ENCODE data around the gene ITFG2. TPM values are rescaled to one million over a fixed set of nuclear protein-coding genes. Genes with fewer than 3 reads are reported as not detected.
A peak's percentile ranks its signal among the peaks of the same experiment; 100 is the strongest.

Gene ITFG2
- total and polyA plus RNA-seq, 9 of the 15 experiments (the other 6 are each of a cell fraction or from before 2014, with no cell fraction given) = 15.0 to 22.8 (median 19.4) TPM

DNA sequence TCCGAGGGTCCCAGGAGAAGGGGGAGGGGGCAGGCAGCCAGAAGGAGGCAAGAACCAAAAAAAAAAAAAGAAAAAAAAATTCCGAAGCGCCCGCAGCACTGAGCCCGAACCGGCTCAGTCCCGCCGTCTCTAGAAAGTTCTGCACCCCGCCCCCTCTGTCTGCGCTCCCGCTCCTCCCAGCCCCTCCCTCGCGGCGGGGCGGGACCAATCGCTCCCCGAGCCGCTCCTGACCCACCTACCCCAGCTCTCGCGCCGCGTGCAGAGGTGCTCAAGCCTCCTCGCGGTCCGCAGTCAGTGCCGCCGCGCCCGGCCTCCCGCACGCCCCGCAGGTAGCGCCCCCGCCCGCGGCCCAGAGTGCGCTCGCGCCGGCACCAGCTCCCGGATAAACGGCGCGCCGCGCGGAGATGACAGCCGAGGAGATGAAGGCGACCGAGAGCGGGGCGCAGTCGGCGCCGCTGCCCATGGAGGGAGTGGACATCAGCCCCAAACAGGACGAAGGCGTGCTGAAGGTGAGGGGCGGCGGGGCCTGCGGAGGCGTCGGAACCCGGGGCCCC, 17.7 kb upstream of the ITFG2 start, which contains the start of gene FKBP4 (continued):
- TF ChIP-seq, protein P1, sequence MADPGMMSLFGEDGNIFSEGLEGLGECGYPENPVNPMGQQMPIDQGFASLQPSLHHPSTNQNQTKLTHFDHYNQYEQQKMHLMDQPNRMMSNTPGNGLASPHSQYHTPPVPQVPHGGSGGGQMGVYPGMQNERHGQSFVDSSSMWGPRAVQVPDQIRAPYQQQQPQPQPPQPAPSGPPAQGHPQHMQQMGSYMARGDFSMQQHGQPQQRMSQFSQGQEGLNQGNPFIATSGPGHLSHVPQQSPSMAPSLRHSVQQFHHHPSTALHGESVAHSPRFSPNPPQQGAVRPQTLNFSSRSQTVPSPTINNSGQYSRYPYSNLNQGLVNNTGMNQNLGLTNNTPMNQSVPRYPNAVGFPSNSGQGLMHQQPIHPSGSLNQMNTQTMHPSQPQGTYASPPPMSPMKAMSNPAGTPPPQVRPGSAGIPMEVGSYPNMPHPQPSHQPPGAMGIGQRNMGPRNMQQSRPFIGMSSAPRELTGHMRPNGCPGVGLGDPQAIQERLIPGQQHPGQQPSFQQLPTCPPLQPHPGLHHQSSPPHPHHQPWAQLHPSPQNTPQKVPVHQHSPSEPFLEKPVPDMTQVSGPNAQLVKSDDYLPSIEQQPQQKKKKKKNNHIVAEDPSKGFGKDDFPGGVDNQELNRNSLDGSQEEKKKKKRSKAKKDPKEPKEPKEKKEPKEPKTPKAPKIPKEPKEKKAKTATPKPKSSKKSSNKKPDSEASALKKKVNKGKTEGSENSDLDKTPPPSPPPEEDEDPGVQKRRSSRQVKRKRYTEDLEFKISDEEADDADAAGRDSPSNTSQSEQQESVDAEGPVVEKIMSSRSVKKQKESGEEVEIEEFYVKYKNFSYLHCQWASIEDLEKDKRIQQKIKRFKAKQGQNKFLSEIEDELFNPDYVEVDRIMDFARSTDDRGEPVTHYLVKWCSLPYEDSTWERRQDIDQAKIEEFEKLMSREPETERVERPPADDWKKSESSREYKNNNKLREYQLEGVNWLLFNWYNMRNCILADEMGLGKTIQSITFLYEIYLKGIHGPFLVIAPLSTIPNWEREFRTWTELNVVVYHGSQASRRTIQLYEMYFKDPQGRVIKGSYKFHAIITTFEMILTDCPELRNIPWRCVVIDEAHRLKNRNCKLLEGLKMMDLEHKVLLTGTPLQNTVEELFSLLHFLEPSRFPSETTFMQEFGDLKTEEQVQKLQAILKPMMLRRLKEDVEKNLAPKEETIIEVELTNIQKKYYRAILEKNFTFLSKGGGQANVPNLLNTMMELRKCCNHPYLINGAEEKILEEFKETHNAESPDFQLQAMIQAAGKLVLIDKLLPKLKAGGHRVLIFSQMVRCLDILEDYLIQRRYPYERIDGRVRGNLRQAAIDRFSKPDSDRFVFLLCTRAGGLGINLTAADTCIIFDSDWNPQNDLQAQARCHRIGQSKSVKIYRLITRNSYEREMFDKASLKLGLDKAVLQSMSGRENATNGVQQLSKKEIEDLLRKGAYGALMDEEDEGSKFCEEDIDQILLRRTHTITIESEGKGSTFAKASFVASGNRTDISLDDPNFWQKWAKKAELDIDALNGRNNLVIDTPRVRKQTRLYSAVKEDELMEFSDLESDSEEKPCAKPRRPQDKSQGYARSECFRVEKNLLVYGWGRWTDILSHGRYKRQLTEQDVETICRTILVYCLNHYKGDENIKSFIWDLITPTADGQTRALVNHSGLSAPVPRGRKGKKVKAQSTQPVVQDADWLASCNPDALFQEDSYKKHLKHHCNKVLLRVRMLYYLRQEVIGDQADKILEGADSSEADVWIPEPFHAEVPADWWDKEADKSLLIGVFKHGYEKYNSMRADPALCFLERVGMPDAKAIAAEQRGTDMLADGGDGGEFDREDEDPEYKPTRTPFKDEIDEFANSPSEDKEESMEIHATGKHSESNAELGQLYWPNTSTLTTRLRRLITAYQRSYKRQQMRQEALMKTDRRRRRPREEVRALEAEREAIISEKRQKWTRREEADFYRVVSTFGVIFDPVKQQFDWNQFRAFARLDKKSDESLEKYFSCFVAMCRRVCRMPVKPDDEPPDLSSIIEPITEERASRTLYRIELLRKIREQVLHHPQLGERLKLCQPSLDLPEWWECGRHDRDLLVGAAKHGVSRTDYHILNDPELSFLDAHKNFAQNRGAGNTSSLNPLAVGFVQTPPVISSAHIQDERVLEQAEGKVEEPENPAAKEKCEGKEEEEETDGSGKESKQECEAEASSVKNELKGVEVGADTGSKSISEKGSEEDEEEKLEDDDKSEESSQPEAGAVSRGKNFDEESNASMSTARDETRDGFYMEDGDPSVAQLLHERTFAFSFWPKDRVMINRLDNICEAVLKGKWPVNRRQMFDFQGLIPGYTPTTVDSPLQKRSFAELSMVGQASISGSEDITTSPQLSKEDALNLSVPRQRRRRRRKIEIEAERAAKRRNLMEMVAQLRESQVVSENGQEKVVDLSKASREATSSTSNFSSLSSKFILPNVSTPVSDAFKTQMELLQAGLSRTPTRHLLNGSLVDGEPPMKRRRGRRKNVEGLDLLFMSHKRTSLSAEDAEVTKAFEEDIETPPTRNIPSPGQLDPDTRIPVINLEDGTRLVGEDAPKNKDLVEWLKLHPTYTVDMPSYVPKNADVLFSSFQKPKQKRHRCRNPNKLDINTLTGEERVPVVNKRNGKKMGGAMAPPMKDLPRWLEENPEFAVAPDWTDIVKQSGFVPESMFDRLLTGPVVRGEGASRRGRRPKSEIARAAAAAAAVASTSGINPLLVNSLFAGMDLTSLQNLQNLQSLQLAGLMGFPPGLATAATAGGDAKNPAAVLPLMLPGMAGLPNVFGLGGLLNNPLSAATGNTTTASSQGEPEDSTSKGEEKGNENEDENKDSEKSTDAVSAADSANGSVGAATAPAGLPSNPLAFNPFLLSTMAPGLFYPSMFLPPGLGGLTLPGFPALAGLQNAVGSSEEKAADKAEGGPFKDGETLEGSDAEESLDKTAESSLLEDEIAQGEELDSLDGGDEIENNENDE (IDR thresholded peaks at IDR 0.05; ENCODE audit: low read depth, low read length) = no peak
- TF ChIP-seq SAFB (IDR thresholded peaks at IDR 0.05; ENCODE audit: borderline replicate concordance, low read depth, low read length) (no peak), RBBP5 (IDR thresholded peaks at IDR 0.05; ENCODE audit: borderline replicate concordance, insufficient read depth, low read length, poor library complexity, severe bottlenecking) (peak; percentile 6), FOXP1 (CRISPR knock-in tag; IDR thresholded peaks at IDR 0.05) (no peak; the same call in 1 of the 2 replicates), DPF2 (IDR thresholded peaks at IDR 0.05) (no peak), TCF7L2 (IDR thresholded peaks at IDR 0.05; ENCODE audit: low read depth, low read length) (no peak), RBM25 (IDR thresholded peaks at IDR 0.05; ENCODE audit: low read depth, low read length, severe bottlenecking) (peak; percentile 29), CTBP1 (IDR thresholded peaks at IDR 0.05; ENCODE audit: borderline replicate concordance) (peak; percentile 91), CAMTA2 (CRISPR knock-in tag; conservative IDR thresholded peaks at IDR 0.05) (no peak), KDM5B (IDR thresholded peaks at IDR 0.05; ENCODE audit: insufficient replicate concordance, low read depth, low read length) (no peak), RB1 (IDR thresholded peaks at IDR 0.05; ENCODE audit: low read depth) (peak; percentile 48; the same call in 1 of the 2 replicates), WHSC1 (IDR thresholded peaks at IDR 0.05; ENCODE audit: low read length) (no peak)
- TF ChIP-seq, protein P2, sequence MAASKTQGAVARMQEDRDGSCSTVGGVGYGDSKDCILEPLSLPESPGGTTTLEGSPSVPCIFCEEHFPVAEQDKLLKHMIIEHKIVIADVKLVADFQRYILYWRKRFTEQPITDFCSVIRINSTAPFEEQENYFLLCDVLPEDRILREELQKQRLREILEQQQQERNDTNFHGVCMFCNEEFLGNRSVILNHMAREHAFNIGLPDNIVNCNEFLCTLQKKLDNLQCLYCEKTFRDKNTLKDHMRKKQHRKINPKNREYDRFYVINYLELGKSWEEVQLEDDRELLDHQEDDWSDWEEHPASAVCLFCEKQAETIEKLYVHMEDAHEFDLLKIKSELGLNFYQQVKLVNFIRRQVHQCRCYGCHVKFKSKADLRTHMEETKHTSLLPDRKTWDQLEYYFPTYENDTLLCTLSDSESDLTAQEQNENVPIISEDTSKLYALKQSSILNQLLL (CRISPR knock-in tag; IDR thresholded peaks at IDR 0.05; ENCODE audit: borderline replicate concordance) = no peak
- TF ChIP-seq, protein P3, sequence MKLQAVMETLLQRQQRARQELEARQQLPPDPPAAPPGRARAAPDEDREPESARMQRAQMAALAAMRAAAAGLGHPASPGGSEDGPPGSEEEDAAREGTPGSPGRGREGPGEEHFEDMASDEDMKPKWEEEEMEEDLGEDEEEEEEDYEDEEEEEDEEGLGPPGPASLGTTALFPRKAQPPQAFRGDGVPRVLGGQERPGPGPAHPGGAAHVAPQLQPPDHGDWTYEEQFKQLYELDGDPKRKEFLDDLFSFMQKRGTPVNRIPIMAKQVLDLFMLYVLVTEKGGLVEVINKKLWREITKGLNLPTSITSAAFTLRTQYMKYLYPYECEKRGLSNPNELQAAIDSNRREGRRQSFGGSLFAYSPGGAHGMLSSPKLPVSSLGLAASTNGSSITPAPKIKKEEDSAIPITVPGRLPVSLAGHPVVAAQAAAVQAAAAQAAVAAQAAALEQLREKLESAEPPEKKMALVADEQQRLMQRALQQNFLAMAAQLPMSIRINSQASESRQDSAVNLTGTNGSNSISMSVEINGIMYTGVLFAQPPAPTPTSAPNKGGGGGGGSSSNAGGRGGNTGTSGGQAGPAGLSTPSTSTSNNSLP (IDR thresholded peaks at IDR 0.05; ENCODE audit: borderline replicate concordance, low read depth, low read length) = no peak

All from K562 (cell line).